ENCODE data around the gene ROS1. TPM values are rescaled to one million over a fixed set of nuclear protein-coding genes. Genes with fewer than 3 reads are reported as not detected.
"Not testable (repeated sequence)": the region's sequence is repeated elsewhere in the genome, so short reads cannot be mapped to it uniquely, and the experiment has no call there.

ROS1 gene
- 0.92 TPM for total RNA-seq

- DNase-seq: no peak
Measured at GRCh38 chr6:117425431-117426153, at the start of gene ROS1. TSS of gene ROS1 (minus strand) at chr6:117425942. CDS start at chr6:117425656, 286 bp downstream.

GRCh38 chr6:117473401-117473800, 47.7 kb upstream of the ROS1 start:
- DNase-seq: no peak

GRCh38 chr6:117472667-117473066, 46.9 kb upstream of the ROS1 start:
- no peak for DNase-seq

- no peak for DNase-seq
Measured at GRCh38 chr6:117469791-117470190, 44.0 kb upstream of the ROS1 start.

- no peak for DNase-seq
Measured at GRCh38 chr6:117469356-117469755, 43.6 kb upstream of the ROS1 start.

- DNase-seq: not testable (repeated sequence)
Measured at GRCh38 chr6:117468527-117468926, 42.8 kb upstream of the ROS1 start.

- no peak for DNase-seq
Measured at GRCh38 chr6:117467876-117468275, 42.1 kb upstream of the ROS1 start.

GRCh38 chr6:117465691-117466090, 39.9 kb upstream of the ROS1 start:
- no peak for DNase-seq

GRCh38 chr6:117464700-117465099, 39.0 kb upstream of the ROS1 start:
- DNase-seq: no peak

- DNase-seq: no peak
Measured at GRCh38 chr6:117463762-117464665, 38.3 kb upstream of the ROS1 start.

GRCh38 chr6:117459204-117459944, 33.6 kb upstream of the ROS1 start:
- DNase-seq: no peak

GRCh38 chr6:117456998-117457397, 31.3 kb upstream of the ROS1 start:
- no peak for DNase-seq

- DNase-seq: no peak
Measured at GRCh38 chr6:117456250-117456649, 30.5 kb upstream of the ROS1 start.

- DNase-seq: no peak
Measured at GRCh38 chr6:117451671-117452070, 25.9 kb upstream of the ROS1 start.

GRCh38 chr6:117449549-117450439, 24.1 kb upstream of the ROS1 start:
- DNase-seq: peak; percentile 87

GRCh38 chr6:117448732-117449485, 23.2 kb upstream of the ROS1 start:
- DNase-seq: peak; percentile 16

GRCh38 chr6:117448011-117448410, 22.3 kb upstream of the ROS1 start:
- DNase-seq: no peak

GRCh38 chr6:117446861-117447260, 21.1 kb upstream of the ROS1 start:
- DNase-seq: no peak

- DNase-seq: no peak
Measured at GRCh38 chr6:117444600-117444999, 18.9 kb upstream of the ROS1 start.

- not testable (repeated sequence) for DNase-seq
Measured at GRCh38 chr6:117442313-117442712, 16.6 kb upstream of the ROS1 start.

- DNase-seq: no peak
Measured at GRCh38 chr6:117441824-117442264, 16.1 kb upstream of the ROS1 start.
